Measurements from ENCODE around the gene PTMA.

PTMA gene

GRCh38 chr2:231676243-231676642 is 32.1 kb upstream of the PTMA start:
- DNase-seq (ENCODE audit: low read depth in 2 of 2): no peak

- DNase-seq (ENCODE audit: low read depth in 2 of 2): peak; percentile 50 to 69
Observed at GRCh38 chr2:231677632-231678104, 30.7 kb upstream of the PTMA start.

GRCh38 chr2:231679908-231680284 is 28.4 kb upstream of the PTMA start:
- DNase-seq (ENCODE audit: low read depth in 2 of 2): no peak

GRCh38 chr2:231680285-231680991 is 27.9 kb upstream of the PTMA start:
- no peak for DNase-seq (ENCODE audit: low read depth in 2 of 2)

GRCh38 chr2:231680992-231681852 is 27.1 kb upstream of the PTMA start:
- no peak for DNase-seq (ENCODE audit: low read depth in 2 of 2)

- DNase-seq (ENCODE audit: low read depth in 2 of 2): no peak
Observed at GRCh38 chr2:231682603-231683291, 25.6 kb upstream of the PTMA start.

GRCh38 chr2:231683292-231684235 is 24.8 kb upstream of the PTMA start:
- DNase-seq (ENCODE audit: low read depth in 2 of 2): no peak

GRCh38 chr2:231684314-231685223 is 23.8 kb upstream of the PTMA start:
- DNase-seq (ENCODE audit: low read depth in 2 of 2): no peak

- DNase-seq (ENCODE audit: low read depth in 2 of 2): no peak
Observed at GRCh38 chr2:231685349-231686191, 22.8 kb upstream of the PTMA start.

GRCh38 chr2:231686192-231687100 is 21.9 kb upstream of the PTMA start:
- no peak for DNase-seq (ENCODE audit: low read depth in 2 of 2)

- peak; percentile 53 to 55 for DNase-seq (ENCODE audit: low read depth in 2 of 2)
Observed at GRCh38 chr2:231687133-231687852, 21.0 kb upstream of the PTMA start.

GRCh38 chr2:231687961-231688360 is 20.4 kb upstream of the PTMA start:
- DNase-seq (ENCODE audit: low read depth in 2 of 2): no peak

- no peak for DNase-seq (ENCODE audit: low read depth in 2 of 2)
Observed at GRCh38 chr2:231688719-231689118, 19.6 kb upstream of the PTMA start.

- no peak for DNase-seq (ENCODE audit: low read depth in 2 of 2)
Observed at GRCh38 chr2:231689124-231689893, 19.0 kb upstream of the PTMA start.

- no peak for DNase-seq (ENCODE audit: low read depth in 2 of 2)
Observed at GRCh38 chr2:231691251-231691772, 17.0 kb upstream of the PTMA start.

- no peak for DNase-seq (ENCODE audit: low read depth in 2 of 2)
Observed at GRCh38 chr2:231692847-231693246, 15.5 kb upstream of the PTMA start.
